Measurements from ENCODE around the gene MARCHF10. TPM values are rescaled to one million over a fixed set of nuclear protein-coding genes. Genes with fewer than 3 reads are reported as not detected.

MARCHF10 gene
- total and polyA plus RNA-seq, 9 donors = 0.06 to 6.5 (median 0.46) TPM; not detected in 3

- Histone ChIP-seq H3K9me3 (no peaks in the 10 kb centered on the region), H3K36me3 (no peaks in the 10 kb centered on the region), H3K27me3 (no peaks in the 10 kb centered on the region), H3K27ac (no peak overlapping the region), H3K4me3 (no peak overlapping the region), H3K4me1 (ENCODE audit: insufficient read depth) (no peaks in the 10 kb centered on the region)
- intact Hi-C loops (cut with DNase I) = no loop called here
- 63 to 70% (median 63%) methylated on average over 10 of the region's 10 CpGs for WGBS, 3 donors
- DNase-seq = no peak
- no peak for TF ChIP-seq EP300 (IDR thresholded peaks at IDR 0.05)
- TF ChIP-seq CTCF (IDR thresholded peaks at IDR 0.05) = no peak
- no peak for TF ChIP-seq POLR2A (IDR thresholded peaks at IDR 0.05)
Measured at GRCh38 chr17:62765351-62765750, 42.8 kb downstream of the MARCHF10 start.

DNA sequence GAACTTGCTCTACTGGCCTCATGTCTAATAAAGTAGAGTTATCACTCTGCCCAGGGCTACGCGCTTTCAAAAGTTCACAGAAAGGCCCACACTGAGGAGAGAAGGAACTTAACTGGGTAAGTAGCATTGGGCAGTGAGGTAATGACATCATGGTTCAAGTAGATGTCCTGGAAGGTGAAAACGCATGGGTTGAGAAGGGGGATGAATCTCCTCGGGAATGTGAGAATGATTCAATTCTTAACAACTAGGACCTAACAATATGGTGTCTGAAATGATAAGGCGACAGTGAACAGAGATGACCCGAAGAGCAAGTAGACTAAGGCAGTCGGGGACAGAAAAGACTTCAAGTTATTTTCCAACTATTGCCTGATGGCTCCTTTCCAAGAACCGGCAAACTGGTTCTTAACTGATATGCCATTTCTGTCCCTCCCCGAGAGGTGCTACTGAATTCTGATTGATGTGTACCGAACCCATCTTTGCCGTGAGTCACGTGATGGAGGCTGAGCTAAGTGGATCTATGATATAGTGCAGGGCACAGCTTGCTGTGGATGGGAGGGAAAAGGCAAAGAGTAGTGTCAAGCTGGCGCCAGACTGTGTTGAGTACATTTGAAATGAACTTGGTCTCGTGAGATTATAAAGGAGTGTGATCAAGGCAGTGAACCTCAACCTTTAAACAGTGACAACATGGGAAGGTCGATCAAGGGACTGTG lies 44.1 kb downstream of the MARCHF10 start:
- no peak for DNase-seq
- Histone ChIP-seq H3K36me3 (no peaks in the 10 kb centered on the region), H3K27ac (no peak overlapping the region), H3K4me3 (no peak overlapping the region), H3K27me3 (no peaks in the 10 kb centered on the region), H3K4me1 (ENCODE audit: insufficient read depth) (peaks cover 3% of the 10 kb centered on the region), H3K9me3 (no peaks in the 10 kb centered on the region)
- 90 to 92% (median 92%) methylated on average over 15 of the region's 15 CpGs for WGBS, 3 donors
- intact Hi-C loops (cut with DNase I) = no loop called here
- TF ChIP-seq CTCF (IDR thresholded peaks at IDR 0.05) (no peak), EP300 (IDR thresholded peaks at IDR 0.05) (no peak), POLR2A (IDR thresholded peaks at IDR 0.05) (no peak)

DNA sequence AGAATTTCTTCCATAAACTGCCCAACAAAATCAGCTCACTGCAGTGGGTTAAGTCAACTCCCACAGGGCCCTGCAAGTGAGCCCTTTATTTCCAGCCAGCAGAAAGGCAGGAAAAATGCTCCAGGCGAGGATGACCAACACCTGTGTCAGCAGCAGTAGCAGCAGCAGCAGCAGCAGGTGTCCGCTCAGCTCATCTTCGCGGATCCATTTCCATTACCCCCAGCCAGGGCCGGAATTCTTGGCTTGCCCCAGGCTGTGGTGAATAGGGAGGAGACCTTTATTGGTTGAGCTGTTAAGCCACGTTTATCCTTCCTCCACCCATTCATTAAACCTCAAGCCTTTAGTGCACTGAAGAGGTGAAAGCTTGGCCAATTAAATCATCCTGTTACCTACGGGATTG lies 46.2 kb downstream of the MARCHF10 start:
- intact Hi-C loops (cut with DNase I) = no loop called here
- no peak for DNase-seq
- Histone ChIP-seq H3K27me3 (no peaks in the 10 kb centered on the region), H3K27ac (no peak overlapping the region), H3K4me3 (no peak overlapping the region), H3K4me1 (ENCODE audit: insufficient read depth) (peaks cover 3% of the 10 kb centered on the region), H3K36me3 (no peaks in the 10 kb centered on the region), H3K9me3 (no peaks in the 10 kb centered on the region)
- 76 to 77% (median 77%) methylated on average over 7 of the region's 7 CpGs for WGBS, 3 donors
- no peak for TF ChIP-seq EP300 (IDR thresholded peaks at IDR 0.05)
- TF ChIP-seq POLR2A (IDR thresholded peaks at IDR 0.05) = no peak
- TF ChIP-seq CTCF (IDR thresholded peaks at IDR 0.05) = no peak

- intact Hi-C loops (cut with DNase I) = no loop called here
- Histone ChIP-seq H3K27ac (no peak overlapping the region), H3K4me1 (ENCODE audit: insufficient read depth) (peaks cover 3% of the 10 kb centered on the region), H3K9me3 (no peaks in the 10 kb centered on the region), H3K4me3 (no peak overlapping the region), H3K36me3 (no peaks in the 10 kb centered on the region), H3K27me3 (no peaks in the 10 kb centered on the region)
- TF ChIP-seq POLR2A (IDR thresholded peaks at IDR 0.05) (no peak), CTCF (IDR thresholded peaks at IDR 0.05) (no peak), EP300 (IDR thresholded peaks at IDR 0.05) (no peak)
- WGBS, 3 donors = 16 to 22% (median 18%) methylated on average over 2 of the region's 2 CpGs
- no peak for DNase-seq
Measured at GRCh38 chr17:62760945-62761267, 47.2 kb downstream of the MARCHF10 start.

Measured in ovary (tissue), 9 donors.